Stimulated activated CD8-positive, alpha-beta memory T cell treated with anti-CD3 and anti-CD28 coated beads, Interleukin-7, amount 100 ng/mL, for 48 hours (primary cell): Measurements from ENCODE around the gene SLC37A1.

ENCODE experiments used
- DNase-seq, 2 donors: peaks; one replicate each; pipeline ENCODE4 v3.0.0-alpha.2; 2020; ENCODE audit warnings: low read depth in 1 of 2; ENCODE audit errors: extremely low read depth in 1 of 2

Gene SLC37A1

GRCh38 chr21:42478504-42478903 is 35.1 kb upstream of the SLC37A1 start:
- no peak for DNase-seq

DNA sequence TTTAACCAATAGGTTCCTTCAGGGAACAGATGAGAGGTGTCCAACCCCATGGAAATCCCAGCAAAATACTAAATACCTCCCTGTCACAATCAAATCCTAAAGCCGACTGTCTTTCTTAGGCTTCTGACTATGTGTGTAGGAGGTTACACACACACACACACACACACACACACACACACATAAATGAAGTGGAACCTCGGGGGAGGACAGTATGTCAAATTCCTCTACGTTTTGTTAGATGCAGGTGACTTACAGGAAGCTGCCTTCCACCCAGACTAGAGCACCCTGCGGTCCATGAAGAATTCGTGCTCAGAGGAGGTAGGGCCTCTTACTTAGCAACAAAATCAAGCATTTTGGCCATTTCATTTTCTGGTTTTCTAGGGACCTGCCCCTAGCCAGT is 34.1 kb upstream of the SLC37A1 start:
- no peak for DNase-seq

- no peak for DNase-seq
Measured at GRCh38 chr21:42480736-42481135, 32.9 kb upstream of the SLC37A1 start.

DNA sequence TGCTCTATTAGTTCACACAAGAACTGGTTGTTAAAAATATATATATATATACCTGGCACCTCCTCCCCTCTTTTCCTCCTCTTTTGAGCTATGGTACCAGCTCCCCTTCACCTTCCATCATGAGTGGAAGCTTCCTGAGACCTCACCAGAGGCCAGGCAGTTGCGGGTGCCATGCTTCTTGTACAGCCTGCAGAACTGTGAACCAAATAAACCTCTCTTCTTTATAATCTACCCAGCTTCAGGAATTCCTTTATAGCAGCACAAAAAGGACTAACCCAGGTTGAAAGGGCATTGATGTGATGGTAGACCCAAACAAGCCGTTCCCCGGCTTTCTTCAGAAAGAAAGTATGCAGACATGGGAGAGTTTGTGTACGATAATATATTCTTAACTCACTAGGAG is 32.5 kb upstream of the SLC37A1 start:
- DNase-seq, result no peak

DNA sequence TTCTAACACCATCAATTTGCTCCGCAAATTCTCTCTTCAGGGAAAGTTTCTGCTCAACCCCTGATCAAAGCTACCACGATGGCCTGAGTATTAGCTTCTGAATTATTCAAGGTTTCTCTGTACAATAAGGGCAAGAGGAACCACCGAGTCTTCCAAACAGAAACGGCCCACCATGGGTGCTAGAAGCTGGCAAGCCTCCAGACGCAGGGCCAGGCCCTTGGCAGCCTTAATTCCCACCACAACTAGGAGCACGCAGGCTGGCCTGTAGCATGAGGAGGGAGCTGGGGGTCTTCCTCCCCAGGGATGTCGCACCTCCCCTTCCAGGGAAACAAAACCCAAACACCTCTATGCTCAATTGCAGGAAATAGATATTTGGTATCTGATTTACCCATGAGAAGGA is 28.7 kb upstream of the SLC37A1 start:
- no peak for DNase-seq

- no peak for DNase-seq
Measured at GRCh38 chr21:42486072-42486471, 27.6 kb upstream of the SLC37A1 start.

DNA sequence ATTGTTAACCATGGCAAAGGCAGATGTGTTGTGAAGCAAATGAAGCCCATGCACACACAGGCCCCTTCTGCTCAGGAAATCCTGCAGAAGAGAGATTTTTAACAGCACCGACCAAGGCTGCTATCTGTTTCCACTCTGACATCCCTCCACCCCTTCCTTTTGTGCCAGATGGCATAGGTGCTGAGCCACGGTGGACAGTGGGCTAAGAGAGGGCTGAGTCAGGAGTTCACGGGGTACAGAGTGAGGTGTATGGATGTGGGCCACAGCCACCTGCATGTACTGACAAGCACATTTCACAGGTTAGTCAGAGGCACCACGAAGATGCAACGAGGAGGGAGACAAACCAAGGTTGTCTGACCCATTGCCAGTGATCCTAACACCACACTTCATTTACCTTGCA is 27.1 kb upstream of the SLC37A1 start:
- DNase-seq, result no peak

GRCh38 chr21:42489006-42489563 is 24.6 kb upstream of the SLC37A1 start:
- DNase-seq, result no peak

GRCh38 chr21:42489991-42490390 is 23.7 kb upstream of the SLC37A1 start:
- DNase-seq, result no peak

- DNase-seq, result no peak
Measured at GRCh38 chr21:42490720-42491119, 22.9 kb upstream of the SLC37A1 start.

DNA sequence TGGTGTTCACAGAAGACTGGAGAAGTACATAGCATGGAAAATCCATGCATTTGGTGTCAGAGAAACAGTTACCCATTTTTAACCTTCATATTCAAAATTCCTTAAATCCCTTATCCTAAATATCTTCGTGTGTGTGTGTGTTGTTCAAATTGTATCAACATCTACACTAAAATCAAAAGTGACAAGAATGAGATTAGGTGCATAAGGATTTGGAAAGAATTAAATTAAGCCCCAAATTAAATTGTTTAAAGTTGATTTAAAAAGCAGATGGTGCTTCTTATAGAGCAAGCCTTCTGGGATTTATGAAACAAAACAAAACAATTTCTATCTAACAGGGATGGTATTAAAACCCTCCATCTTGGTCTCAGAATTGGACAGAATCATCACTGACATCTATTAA is 22.3 kb upstream of the SLC37A1 start:
- no peak for DNase-seq

DNA sequence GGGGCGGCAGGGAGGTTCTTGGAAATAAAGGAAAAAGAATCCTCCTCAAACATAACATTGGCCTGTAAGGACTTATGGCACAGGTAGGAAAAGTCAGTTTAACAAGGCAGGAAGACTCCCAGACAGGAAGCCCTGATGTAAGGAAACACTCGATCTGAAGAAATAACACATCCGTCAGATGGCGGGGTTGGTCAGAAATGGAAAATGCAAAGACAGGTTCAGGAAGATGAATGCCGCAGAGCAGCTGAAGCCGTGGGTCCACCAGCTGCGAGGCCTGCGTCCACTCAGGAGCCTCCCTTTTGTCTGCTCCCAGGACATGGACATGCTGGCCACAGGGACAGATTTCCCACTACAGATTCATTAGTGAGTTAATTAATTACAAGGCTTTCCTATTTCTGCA is 21.5 kb upstream of the SLC37A1 start:
- no peak for DNase-seq

DNA sequence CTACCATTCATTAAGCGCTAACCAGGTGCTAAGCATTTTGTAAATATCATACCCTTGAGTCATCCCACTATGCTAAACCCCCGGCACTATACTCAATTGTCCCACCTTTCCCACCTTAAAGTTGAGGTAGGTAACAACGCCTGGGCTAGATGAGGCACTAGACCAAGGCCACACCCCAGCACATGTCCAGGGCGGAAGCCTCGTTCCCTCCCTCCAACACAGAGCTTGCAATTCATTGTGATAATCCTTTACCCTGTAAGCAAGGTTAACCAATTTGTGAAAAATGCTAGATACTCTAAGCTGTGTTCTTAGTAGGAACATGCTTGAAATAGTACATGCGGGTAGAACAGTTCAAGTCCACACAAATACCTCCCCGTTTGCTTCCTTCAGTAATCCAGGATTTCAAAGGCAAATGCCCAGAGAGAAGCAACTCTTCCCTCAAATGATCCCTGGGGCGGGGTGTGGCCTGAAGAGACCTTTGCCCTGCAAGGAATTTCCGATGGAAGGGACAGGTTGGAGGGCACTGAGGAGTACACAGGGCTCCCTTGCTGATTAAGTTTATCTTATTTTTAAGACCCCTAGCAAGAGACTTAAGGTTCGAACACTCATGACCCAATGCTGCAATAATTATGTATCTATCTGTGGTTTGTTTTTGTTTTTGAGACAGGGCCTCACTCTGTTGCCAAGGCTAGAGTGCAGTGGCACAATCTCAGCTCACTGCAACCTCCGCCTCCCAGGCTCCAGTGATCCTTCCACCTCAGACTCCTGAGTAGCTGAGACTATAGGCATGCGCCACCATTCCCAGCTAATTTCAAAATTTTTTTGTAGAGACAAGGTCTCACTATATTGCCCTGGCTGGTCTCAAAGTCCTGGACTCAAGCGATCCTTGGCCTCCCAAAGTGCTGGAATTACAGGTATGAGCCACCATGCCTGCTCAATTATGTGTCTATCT is 20.3 kb upstream of the SLC37A1 start:
- DNase-seq, result no peak

- DNase-seq, result no peak
Measured at GRCh38 chr21:42495027-42495426, 18.6 kb upstream of the SLC37A1 start.

GRCh38 chr21:42495765-42496119 is 17.9 kb upstream of the SLC37A1 start:
- no peak for DNase-seq

GRCh38 chr21:42496120-42496838 is 17.4 kb upstream of the SLC37A1 start, which contains the start of gene RSPH1:
RSPH1 (minus strand) TSS chr21:42496224; CDS start chr21:42496186, 38 bp downstream.
- peak; percentile 99 for DNase-seq

DNA sequence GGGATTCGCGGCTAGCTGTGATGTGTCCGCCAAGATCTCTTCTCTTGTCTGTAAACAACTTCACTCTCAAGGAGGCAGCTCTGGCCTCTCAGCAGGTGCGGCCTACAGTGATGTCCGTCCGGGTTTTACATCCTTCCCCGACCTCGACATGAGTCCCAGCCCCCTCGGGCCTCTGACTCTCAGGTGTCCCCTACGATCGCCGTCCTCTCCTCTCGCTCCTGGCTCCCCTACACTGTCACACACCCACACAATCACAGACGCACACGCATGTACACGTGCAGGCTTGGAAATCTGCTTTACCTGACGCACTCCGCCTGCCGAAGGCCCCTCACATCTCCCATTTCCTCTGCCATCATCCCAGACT is 16.8 kb upstream of the SLC37A1 start:
- DNase-seq, result no peak

DNA sequence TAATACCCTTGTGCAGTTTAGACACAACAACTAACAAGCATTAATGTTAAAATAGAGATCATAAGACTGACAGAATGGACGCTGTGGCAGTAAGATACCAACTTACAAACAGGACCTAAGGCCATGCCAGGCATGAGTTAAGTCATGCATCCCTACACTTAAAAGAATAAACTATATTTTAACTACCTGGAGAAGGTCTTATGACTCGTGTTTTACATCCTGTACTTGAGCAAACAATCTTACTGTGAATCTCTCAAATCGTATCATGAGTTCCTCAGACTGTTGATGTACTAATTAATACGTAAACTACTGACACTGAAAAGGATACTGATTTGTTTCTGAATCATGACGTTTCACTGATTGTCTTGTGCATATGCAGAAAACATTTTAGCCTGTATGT is 15.6 kb upstream of the SLC37A1 start:
- no peak for DNase-seq

- no peak for DNase-seq
Measured at GRCh38 chr21:42499444-42500112, 14.1 kb upstream of the SLC37A1 start.

DNA sequence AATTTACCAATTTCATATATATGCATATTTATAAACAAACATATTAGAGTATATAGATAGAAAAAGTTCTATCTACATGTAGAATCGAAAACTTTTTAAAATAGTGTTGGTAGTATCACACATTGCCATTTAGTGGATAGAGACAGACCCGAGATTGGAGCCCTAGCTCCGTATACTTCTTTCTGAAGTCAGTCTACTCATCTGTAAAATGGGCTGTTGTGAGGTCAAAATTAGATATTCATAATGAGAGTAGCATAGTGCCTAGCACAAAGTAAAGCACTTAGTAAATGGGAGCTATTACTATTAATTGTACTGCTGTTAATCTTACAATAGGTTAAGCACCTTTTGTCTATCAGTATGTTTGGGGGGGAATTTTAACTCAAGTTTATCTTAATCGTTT is 13.4 kb upstream of the SLC37A1 start:
- no peak for DNase-seq

GRCh38 chr21:42500736-42501135 is 12.9 kb upstream of the SLC37A1 start:
- DNase-seq, result no peak
